GM12892 (cell line): ENCODE measurements around the gene TRIM5.

Source experiments
- POLR2A ChIP-seq: IDR thresholded peaks from 2 replicates; pipeline ENCODE4 v1.6.1; 2011; ENCODE audit warnings: low read depth, low read length, control low read depth
- POLR2AphosphoS5 ChIP-seq: IDR thresholded peaks from 2 replicates; pipeline ENCODE4 v1.6.1; 2011; ENCODE audit warnings: low read depth, low read length, control low read depth

DNA sequence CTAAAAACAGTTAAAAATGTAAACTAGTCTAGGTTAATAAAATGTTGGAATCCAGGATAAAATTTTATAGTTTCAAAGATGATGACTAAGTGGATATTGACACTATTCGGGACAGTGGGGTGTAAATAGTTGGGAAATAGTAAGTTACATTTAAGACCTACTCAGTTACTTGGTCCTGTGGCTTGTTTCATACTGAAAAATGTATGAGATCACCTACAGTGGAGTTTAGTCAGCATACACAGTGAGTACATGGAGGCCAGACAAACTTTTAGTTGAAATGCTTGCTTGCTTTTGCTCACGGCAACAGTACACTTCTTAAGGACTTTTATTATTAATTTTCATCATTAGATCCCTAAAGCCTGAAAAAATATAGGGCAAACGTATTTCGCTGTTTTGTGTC, 20.8 kb upstream of the TRIM5 start:
- no peak for TF ChIP-seq POLR2AphosphoS5
- no peak for TF ChIP-seq POLR2A
